Liver (tissue), 9 donors: ENCODE measurements around the gene NUP107. TPM values are rescaled to one million over a fixed set of nuclear protein-coding genes. Genes with fewer than 3 reads are reported as not detected.

ENCODE experiments used
- DNase-seq: peaks from one replicate; pipeline ENCODE4 v3.0.0-alpha.2; 2017; ENCODE audit warnings: low spot score
- H3K27ac ChIP-seq, 2 donors: one replicate each; pipeline ENCODE4 v1.7.0; 2013; ENCODE audit warnings: inconsistent platforms in 2 of 2, low read length in 2 of 2, control low read depth in 1 of 2, low read depth in 1 of 2, mild to moderate bottlenecking in 1 of 2
- H3K27me3 ChIP-seq, 4 donors: one replicate each; pipeline versions ENCODE4 v1.6.1 to v1.7.0; 2013; ENCODE audit warnings: low read length in 3 of 4, inconsistent platforms in 1 of 4, mild to moderate bottlenecking in 1 of 4, moderate library complexity in 1 of 4; ENCODE audit not compliant: control insufficient read depth in 4 of 4, insufficient read depth in 4 of 4
- H3K36me3 ChIP-seq, 4 donors: one replicate each; pipeline versions ENCODE4 v1.6.1 to v1.7.0; 2013; ENCODE audit warnings: low read length in 3 of 4, mild to moderate bottlenecking in 3 of 4, low read depth in 1 of 4, moderate library complexity in 1 of 4; ENCODE audit not compliant: control insufficient read depth in 4 of 4, insufficient read depth in 3 of 4
- H3K4me1 ChIP-seq, 4 donors: one replicate each; pipeline versions ENCODE4 v1.6.1 to v1.7.0; 2013; ENCODE audit warnings: low read length in 3 of 4, mild to moderate bottlenecking in 3 of 4, moderate library complexity in 1 of 4; ENCODE audit not compliant: control insufficient read depth in 4 of 4, insufficient read depth in 4 of 4
- H3K4me3 ChIP-seq, 3 donors: one replicate each; pipeline versions ENCODE4 v1.6.1 to v1.7.0; 2013; ENCODE audit warnings: low read length in 3 of 3, control low read depth in 1 of 3, low read depth in 1 of 3, mild to moderate bottlenecking in 1 of 3
- H3K9ac ChIP-seq, 2 donors: one replicate each; pipeline ENCODE4 v1.7.0; 2013; ENCODE audit warnings: low read length in 2 of 2, mild to moderate bottlenecking in 2 of 2, moderate library complexity in 2 of 2, control low read depth in 1 of 2, low read depth in 1 of 2
- H3K9me3 ChIP-seq, 4 donors: one replicate each; pipeline versions ENCODE4 v1.6.1 to v1.7.0; 2013; ENCODE audit warnings: low read length in 3 of 4; ENCODE audit not compliant: control insufficient read depth in 4 of 4
- ATF3 ChIP-seq: IDR thresholded peaks from 2 replicates; pipeline ENCODE4 v1.6.1; 2016; ENCODE audit warnings: antibody characterized with exemption
- CTCF ChIP-seq: fragments of 150-350 bp; IDR thresholded peaks from 2 replicates; pipeline ENCODE4 v1.5.1; 2017; ENCODE audit warnings: improper control_type of control experiment, low read depth, low read length; ENCODE audit not compliant: missing input control
- FOXA1 ChIP-seq: IDR thresholded peaks from 2 replicates; pipeline ENCODE4 v1.6.1; 2016; ENCODE audit warnings: antibody characterized with exemption
- FOXA2 ChIP-seq: IDR thresholded peaks from 2 replicates; pipeline ENCODE4 v1.6.1; 2016; ENCODE audit warnings: antibody characterized with exemption
- GABPA ChIP-seq, 2 donors: IDR thresholded peaks in 1 of 2; conservative IDR thresholded peaks in 1 of 2; 2 replicates each; pipeline ENCODE4 v1.6.1; 2016; ENCODE audit warnings: antibody characterized with exemption in 2 of 2, mild to moderate bottlenecking in 1 of 2, moderate library complexity in 1 of 2
- HNF4A ChIP-seq, 2 donors: conservative IDR thresholded peaks; 2 replicates each; pipeline ENCODE4 v1.6.1; 2016; ENCODE audit warnings: antibody characterized with exemption in 2 of 2, mild to moderate bottlenecking in 2 of 2
- HNF4G ChIP-seq: IDR thresholded peaks from 2 replicates; pipeline ENCODE4 v1.6.1; 2016; ENCODE audit warnings: antibody characterized with exemption
- JUND ChIP-seq, 2 donors: IDR thresholded peaks; 2 replicates each; pipeline ENCODE4 v1.6.1; 2016; ENCODE audit warnings: antibody characterized with exemption in 2 of 2
- MAX ChIP-seq: IDR thresholded peaks from 2 replicates; pipeline ENCODE4 v1.6.1; 2016; ENCODE audit warnings: antibody characterized with exemption
- NR2F2 ChIP-seq: IDR thresholded peaks from 2 replicates; pipeline ENCODE4 v1.6.1; 2016; ENCODE audit warnings: antibody characterized with exemption
- RAD21 ChIP-seq, 2 donors: IDR thresholded peaks; 2 replicates each; pipeline ENCODE4 v1.6.1; 2016; ENCODE audit warnings: antibody characterized with exemption in 2 of 2, mild to moderate bottlenecking in 2 of 2
- REST ChIP-seq: IDR thresholded peaks from 2 replicates; pipeline ENCODE4 v1.6.1; 2016; ENCODE audit warnings: antibody characterized with exemption, mild to moderate bottlenecking
- RXRA ChIP-seq, 2 donors: IDR thresholded peaks; 2 replicates each; pipeline ENCODE4 v1.6.1; 2017 to 2018; ENCODE audit warnings: antibody characterized with exemption in 2 of 2, mild to moderate bottlenecking in 1 of 2
- SP1 ChIP-seq: IDR thresholded peaks from 2 replicates; pipeline ENCODE4 v1.6.1; 2018; ENCODE audit warnings: antibody characterized with exemption, mild to moderate bottlenecking
- TAF1 ChIP-seq: conservative IDR thresholded peaks from 2 replicates; pipeline ENCODE4 v1.6.1; 2016; ENCODE audit warnings: antibody characterized with exemption, mild to moderate bottlenecking
- YY1 ChIP-seq: IDR thresholded peaks from 2 replicates; pipeline ENCODE4 v1.6.1; 2016; ENCODE audit warnings: antibody characterized with exemption, mild to moderate bottlenecking
- ZBTB33 ChIP-seq: IDR thresholded peaks from 2 replicates; pipeline ENCODE4 v1.6.1; 2016; ENCODE audit warnings: antibody characterized with exemption
- WGBS: extraction: QIAGEN DNeasy Blood & Tissue Kit; methylation state at CpG from one replicate; pipeline ENCODE4 v1.1.7; 2013; 5-methylcytosine and 5-hydroxymethylcytosine counted together
- polyA plus RNA-seq, 2 donors: library from polyadenylated mRNA; stranded (reverse) in 1 of 2; unstranded in 1 of 2; fragments of 200-250 nt in 1 of 2; fragments of >200 nt in 1 of 2; fragmentation: Nextera tagmentation in 1 of 2; extraction: Ambion mirVana in 1 of 2; gene quantifications; one replicate each; pipeline versions ENCODE4 v1.2.1 to v1.2.3, GENCODE V29; 2013 to 2015
- total RNA-seq, 2 donors: library from RNA; depleted of rRNA; stranded (reverse); fragments of >200 nt; gene quantifications; one replicate each; pipeline ENCODE4 v1.2.3, GENCODE V29; 2014
- donor health status: healthy.
- donor health status: healthy.
- donor health status: healthy.
- donor health status: healthy.
- donor health status: healthy.

Gene NUP107
- total and polyA plus RNA-seq, 4 donors: 6.3 to 38.3 (median 16.2) TPM

- no peak for DNase-seq
- Histone ChIP-seq H3K36me3 (peaks cover 0 to 5% (median under 1%) of the 10 kb centered on the region in 4 donors), H3K27ac (no peak overlapping the region), H3K4me1 (no peaks in the 10 kb centered on the region), H3K27me3 (no peaks in the 10 kb centered on the region), H3K9me3 (no peaks in the 10 kb centered on the region), H3K4me3 (no peak overlapping the region), H3K9ac (no peak overlapping the region)
- 96% methylated on average over 5 of the region's 5 CpGs for WGBS
- TF ChIP-seq MAX (no peak), YY1 (no peak), TAF1 (no peak), RAD21 (IDR thresholded peaks at IDR 0.05) (no peak), SP1 (no peak), HNF4G (no peak), FOXA2 (no peak), ZBTB33 (no peak), ATF3 (no peak), GABPA (IDR thresholded peaks at IDR 0.05 in 1 of 2, conservative IDR thresholded peaks at IDR 0.05 in 1 of 2) (no peak), CTCF (no peak)
These were observed 84.6 kb downstream of the NUP107 start for GRCh38 chr12:68771223-68771925.

- no peak overlapping the region for H3K27ac ChIP-seq
- no peaks in the 10 kb centered on the region for H3K9me3 ChIP-seq
- H3K36me3 ChIP-seq: no peaks in the 10 kb centered on the region
- TF ChIP-seq SP1 (no peak), HNF4G (no peak), CTCF (no peak), GABPA (IDR thresholded peaks at IDR 0.05 in 1 of 2, conservative IDR thresholded peaks at IDR 0.05 in 1 of 2) (no peak), RAD21 (IDR thresholded peaks at IDR 0.05) (no peak), HNF4A (conservative IDR thresholded peaks at IDR 0.05) (no peak), TAF1 (no peak), RXRA (IDR thresholded peaks at IDR 0.05) (no peak), ZBTB33 (no peak), YY1 (no peak), REST (no peak), MAX (no peak), JUND (IDR thresholded peaks at IDR 0.05) (no peak), FOXA1 (no peak), NR2F2 (no peak), FOXA2 (no peak)
- H3K27me3 ChIP-seq: no peaks in the 10 kb centered on the region
- 73% methylated on average over 8 of the region's 8 CpGs for WGBS
- H3K4me1 ChIP-seq: no peaks in the 10 kb centered on the region
- H3K9ac ChIP-seq: no peak overlapping the region
- no peak overlapping the region for H3K4me3 ChIP-seq
- DNase-seq: no peak
These were observed 85.9 kb downstream of the NUP107 start for GRCh38 chr12:68772714-68773113.
